ELR (cell line): ENCODE measurements around the gene DDX23.
A peak's percentile ranks its signal among the peaks of the same experiment; 100 is the strongest.
"Not testable (repeated sequence)": the region's sequence is repeated elsewhere in the genome, so short reads cannot be mapped to it uniquely, and the experiment has no call there.

Experiments
- DNase-seq: peaks from one replicate; pipeline ENCODE4 v3.0.0-alpha.2; 2015; ENCODE audit warnings: low read depth

The DDX23 gene

DNA sequence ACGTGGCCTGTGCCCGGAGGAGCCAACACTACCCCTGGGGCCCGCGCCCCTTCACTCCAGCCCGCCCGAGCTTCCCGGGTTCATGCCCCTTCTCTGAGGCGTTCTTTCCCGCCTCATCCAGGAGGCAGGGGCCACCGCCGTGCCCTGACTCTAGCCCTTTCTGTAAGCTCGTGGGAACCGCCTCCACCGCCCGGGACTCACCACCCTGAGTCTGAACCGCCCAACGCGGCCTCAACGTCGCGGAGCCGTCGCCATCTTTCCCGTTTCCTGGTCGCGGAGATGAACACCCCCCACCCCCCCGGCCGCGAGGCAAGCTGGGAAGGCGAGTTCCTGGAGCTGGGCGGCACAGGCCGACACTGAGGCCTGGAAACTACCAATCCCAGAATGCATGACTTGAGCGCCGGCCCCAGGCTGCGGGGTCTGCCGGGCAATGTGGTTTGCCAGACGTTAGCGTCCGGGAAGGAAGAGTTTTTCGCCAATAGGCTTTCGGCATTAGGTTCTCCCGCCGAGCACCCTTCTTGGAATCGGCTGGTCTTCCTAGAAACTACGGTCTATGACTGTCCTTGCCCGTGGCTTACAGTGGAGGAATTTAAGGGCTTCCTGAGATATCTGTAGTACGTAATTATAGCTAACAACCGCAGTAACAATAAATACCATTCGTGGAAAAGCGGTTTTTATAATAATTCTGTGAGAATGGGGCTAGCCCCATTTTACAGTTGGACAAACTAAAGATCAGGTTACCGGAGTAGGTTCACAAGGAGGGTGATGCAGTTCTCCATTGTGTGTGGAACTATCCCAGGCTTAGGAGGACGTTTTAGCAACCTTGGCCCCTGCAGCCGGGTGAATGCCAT lies at the start of gene DDX23:
Gene DDX23, minus strand, starts transcription at position 281 of the 851 bp plus-strand sequence. CDS start 6,381 bp downstream, outside the sequence.
- DNase-seq = peak; percentile 98

DNA sequence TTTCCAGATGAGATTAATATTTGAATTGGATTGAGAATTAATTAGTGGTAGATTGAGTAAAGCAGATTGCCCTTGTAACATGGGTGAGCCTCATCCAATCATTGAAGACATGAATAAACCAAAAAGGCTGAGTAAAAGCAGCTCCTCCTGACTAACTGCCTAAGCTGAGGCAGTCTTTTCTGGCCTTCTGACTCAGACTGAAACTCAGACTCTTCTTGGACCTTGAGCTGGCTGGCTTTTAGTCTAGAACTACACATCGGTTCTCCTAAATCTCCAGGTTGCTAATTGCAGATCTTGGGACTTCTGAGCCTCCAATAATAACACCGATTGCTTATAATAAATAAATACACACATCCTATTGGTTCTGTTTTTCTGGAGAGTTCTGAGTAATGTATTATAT lies 49.3 kb upstream of the DDX23 start:
- DNase-seq = peak; percentile 43

DNA sequence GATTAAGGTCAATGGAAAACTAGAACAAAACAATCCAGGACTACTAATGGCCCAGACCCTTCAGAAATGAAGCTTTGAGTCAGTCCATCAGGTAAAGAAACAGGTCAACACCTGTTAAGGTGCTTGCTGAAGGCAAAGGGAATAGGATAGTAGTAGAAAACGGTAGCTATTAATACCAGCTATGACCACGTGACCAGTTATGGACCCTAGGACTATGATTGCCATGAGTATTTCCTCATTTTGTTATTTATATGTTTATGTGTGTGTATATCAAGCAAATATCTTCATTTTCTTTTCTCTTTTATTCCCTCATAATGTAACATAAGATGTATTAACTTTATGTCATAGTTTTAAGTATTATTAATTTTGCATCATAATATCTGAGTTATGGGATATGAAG lies 47.7 kb upstream of the DDX23 start:
- DNase-seq = no peak

DNA sequence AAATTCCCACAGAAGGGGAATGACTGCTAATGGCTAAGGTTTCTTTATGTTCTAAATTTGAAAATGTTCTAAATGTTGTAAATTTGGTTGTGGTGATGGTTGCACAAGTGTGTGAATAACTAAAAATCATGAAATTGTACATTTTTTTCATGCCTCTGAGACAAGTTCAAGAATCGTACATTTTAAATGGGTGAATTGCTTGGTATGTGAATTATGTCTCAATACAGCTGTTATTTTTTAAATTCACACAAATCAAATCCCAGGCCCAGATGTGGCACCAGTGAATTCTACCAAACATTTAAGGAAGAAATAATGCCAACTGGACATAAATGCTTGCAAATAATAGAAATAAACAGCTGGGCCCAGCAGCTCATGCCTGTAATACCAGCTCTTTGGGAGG lies 42.3 kb upstream of the DDX23 start:
- no peak for DNase-seq

DNA sequence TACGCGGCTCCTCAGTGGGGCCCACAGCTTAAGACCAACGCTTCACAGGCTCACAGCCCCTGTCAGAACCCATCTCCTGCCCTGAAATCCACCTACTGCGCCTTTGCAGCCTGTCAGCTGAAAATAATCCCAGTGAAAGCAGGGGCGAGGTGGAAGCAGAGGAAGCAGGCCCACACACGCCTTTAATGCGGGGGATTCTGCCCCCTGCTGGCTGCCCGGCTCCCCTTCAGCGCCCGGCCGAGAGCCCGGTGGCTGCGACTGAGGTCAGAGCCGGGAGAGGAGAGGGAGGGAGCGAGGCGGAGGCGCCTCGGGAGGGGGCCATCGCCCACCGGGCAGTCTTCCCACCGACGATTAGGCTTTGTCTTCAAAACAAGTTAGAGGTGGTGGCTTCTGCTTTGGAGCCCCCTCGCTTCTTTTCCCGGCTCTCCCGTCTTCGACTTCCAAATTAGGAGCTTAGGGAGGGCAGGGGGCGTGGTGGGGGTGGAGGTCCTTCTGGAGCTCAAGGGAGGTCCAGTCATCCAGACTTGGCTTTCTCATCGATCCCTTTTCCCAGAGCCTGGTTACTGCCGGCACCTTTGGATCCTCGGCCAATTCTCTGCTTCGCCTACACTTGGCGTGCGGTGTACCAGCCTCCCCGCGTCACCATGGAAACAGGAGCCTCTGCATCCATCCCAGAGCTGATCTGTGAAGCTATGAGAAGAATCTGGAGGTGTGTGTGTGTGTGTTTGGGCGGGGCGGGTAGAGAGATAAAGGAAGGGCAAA lies 38.9 kb upstream of the DDX23 start:
- peak; percentile 76 for DNase-seq

DNA sequence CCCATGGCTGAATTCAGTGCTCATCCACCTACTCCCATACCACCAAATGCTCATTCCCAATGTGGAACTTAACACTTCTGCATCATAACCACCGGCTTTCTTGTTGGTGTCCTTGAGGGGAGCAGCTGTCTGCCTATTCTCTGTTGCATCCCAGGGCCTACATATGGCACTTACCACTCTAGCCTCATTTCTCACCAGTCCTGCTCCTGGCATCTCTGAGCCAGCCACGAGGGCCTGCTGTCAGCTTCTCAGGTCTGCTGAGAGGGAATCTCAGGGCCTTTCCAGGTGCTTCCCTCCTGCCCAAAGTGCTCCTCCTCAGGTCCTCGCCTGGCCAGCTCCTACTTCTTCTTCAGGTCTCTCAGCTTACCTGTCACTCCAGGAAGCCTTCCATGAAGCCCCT lies 37.7 kb upstream of the DDX23 start:
- DNase-seq = no peak

DNA sequence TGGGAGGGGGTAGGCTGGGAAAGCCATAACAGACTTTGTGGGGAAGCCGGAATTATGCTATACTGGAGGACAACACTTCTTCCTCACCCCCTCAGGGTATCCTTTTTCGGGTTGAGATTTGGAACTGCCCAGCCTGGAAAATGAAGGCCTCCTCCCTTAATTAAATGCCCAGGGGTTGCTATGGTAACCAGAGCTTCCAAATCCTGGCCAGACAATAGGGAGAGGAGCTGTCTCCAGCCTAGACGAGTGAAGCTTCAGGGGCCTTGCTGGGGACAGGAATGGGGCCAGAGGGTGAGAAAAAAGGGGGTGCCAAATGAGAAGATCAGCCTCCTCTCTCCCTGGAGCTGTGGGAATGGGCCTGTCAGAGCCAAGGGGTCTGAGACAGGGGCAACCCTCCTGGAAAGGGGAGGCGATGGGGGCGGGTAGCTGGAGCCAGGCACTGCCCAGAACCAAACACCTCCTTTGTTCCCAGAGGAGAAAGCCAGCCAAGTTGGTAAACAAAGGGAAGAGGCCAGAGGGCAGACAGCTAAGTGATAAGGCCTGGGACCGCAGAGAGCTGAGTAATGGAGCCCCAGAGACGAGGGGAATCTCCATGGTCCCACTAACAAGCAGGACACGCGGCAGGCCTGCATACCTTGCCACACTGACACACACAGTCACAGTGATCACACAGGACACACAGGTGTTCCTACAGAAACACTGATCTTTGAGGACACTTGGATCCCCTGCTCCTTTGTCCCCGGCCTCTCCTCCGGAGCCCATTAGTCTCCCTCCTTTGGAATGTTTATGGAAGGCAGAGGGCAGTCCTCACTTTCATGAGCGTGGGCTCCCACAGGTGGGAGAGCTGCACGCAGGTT lies 31.6 kb upstream of the DDX23 start:
- DNase-seq = no peak

DNA sequence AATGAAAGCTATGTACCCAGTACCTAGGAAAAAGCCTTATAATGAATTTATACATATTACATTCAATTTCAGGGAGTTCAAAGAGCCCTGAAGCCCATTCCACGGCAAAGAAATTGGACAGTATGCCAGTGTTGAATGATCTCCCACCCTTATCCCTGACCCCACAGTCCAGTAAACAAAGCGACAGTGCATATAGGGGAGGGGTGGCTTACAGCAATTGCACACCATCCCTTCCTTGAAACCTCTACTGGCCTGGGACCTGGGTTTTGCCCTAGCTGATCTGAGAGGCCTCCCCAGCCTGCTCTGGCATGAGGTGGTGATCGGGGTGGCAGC lies 31.0 kb upstream of the DDX23 start:
- DNase-seq = no peak

DNA sequence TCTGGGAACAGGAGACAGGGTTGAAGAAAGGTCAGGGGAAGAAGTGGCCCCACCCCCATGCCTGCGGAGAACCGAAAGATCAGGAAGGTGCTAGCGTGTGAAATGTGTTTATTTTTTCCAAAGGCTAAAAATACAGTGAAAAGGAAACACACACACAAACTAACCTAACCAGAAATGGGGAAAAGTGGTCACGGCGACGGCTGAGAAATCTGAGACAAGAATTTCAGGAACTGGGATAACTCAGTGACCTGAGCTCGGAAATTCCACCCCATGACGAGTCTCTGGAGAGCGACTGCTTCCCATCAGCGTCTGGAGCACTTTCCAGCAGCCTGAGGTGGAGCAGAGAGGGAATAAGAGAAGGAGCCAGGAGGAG lies 30.3 kb upstream of the DDX23 start:
- peak; percentile 12 for DNase-seq

DNA sequence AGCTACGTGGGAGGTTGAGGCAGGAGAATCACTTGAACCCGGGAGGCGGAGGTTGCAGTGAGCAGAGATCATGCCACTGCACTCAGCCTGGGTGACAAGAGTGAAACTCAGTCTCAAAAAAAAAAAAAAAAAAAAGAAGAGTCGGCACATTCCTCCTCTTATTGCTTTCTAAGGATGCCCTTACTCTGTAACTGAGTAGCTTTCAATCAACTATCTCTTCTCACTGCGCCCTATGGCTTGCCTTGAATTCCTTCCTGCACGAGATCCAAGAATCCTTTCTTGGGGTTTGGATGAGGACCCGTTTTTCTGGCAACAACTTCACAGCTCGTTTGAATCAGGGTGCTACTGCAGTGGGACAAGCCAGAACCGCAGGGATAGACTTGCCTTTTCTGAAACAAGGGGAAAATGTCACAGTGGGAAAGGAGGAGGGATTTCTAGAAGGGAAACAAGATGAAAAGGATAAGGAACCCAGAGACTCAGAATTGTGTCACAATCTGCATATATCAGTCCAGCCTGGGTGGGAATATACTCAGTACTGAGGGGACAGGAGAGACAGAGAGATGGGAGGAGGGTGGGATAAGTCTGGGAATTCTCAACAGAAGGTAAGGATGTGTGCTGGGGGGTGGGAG lies 29.8 kb upstream of the DDX23 start:
- no peak for DNase-seq

DNA sequence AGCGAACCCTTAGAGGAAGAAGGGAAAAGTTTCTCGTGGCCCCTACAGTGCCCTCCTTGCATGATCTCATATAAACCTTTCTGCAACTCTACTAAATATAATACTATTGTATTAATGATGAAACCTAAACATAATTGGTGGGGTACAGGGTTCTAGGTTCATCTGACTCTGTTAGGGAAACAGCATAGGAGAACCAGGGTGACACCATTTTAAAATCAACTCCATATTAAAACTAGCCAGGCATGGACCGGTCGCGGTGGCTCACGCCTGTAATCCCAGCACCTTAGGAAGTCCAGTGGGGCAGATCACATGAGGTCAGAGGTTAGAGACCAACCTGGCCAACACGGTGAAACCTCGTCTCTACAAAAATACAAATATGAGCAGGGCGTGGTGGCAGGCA lies 28.7 kb upstream of the DDX23 start:
- no peak for DNase-seq

DNA sequence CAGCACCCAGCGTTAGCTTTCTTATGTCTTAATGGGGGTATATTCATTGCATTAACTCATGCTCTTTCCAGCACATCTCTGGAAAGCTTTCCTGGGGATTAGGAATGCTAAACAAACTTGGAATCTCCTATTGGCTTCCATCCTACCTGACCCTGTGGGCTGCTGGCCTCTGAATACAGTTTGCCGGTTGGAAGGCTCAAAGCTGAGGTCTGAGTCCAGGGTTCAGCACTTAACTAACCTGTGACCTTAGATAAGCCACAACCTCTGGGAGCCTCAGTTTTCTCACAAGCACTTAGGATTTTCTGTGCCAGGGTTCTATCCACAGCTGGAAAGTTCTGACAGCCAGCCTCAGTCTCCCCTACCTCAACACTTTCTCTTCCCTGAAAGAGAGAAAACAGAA lies 26.6 kb upstream of the DDX23 start:
- DNase-seq = no peak

DNA sequence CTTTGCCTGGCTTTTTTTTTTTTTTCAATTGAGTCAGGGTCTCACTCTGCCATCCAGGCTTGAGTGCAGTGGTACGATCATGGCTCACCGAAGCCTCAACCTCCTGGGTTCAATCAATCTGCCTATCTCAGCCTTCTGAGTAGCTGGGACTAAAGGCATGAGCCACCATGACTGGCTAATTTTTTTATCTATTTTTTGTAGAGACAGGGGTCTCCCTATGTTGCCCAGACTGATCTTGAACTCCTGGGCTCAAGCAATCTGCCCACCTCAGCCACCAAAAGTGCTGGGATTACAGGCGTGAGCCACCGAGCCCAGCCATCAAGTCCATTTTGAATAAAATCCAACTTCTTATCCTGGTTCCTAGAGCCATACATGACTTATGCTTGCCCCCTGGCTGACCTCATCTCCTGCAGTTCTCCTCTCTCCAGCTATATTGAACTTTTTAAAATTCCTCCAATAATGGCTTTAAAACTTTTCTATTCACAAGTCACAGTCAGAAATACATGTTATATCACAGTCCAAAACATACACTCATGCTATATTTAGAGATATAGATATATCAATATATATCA lies 24.1 kb upstream of the DDX23 start:
- no peak for DNase-seq

DNA sequence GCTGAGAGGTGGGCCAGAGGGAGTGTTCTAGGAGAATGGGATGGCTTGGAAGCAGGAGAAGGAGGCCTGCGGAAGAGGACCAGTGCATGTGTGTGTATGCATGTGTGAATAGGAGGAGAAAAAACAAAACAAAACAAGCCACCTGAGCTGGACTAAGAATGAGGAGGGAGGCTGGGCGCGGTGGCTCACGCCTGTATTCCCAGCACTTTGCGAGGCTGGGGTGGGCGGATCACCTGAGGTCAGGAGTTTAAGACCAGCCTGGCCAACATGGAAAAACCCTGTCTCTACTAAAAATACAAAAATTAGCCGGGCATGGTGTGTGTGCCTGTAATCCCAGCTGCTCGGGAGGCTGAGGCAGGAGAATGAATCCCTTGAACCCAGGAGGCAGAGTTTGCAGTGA lies 21.6 kb upstream of the DDX23 start:
- DNase-seq = not testable (repeated sequence)

DNA sequence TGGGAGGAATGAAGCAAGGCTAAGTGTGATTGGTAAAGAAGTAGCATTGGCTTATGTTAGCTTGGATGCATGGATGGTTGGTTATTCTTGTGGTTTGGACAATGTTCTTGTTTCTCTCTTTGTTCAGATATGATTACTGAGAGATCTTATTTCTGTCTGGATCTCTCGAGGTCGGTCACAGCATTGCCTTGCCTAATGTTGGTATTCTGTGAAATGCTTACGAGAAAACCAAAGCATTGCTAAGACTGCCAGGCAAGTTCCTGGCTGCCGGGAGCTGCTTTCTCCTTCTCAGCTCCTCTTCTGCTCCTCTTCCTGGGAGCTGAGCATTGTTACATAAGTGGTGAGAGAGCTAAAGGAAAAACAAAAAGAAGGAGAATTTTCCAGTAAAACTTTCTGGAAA lies 21.1 kb upstream of the DDX23 start:
- DNase-seq = no peak

DNA sequence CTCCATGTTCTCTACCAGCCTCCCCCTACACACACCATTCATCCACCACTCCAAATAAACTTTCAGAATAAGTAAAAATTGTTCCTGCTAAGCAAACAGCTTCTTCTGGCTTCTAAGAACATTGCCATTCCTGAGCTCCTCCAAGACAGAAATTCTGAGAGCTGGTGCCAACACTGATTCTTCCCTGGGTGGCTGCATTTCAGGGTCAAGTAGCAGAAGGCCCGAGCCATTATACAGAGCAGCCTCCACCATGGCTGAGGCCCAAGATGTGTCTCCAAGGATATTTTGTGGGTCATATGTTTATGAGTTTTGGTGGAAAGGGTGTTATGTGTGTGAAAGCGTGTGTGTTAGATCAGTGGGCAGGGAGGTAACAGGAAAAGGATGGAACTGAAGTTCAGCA lies 17.2 kb upstream of the DDX23 start:
- DNase-seq = no peak

DNA sequence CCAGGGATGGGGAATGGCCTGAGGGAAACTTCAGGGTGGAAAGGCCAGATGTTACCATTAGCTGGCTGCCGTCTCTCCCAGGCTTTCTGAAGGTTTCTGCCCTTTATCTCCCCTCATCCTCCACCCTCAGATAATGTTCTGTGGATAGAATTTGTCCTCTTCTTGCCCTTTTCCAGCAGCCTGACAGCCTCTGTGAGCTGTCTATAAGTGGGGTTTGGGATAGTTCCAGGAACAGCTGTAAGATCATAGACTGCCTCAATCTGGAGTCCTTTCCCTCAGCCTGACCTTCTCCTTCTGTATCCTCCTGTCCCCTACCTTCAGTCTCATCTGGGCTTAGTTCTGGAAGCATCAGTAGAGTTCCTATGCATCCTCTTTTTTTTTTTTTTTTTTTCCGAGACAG lies 16.5 kb upstream of the DDX23 start:
- DNase-seq = no peak

DNA sequence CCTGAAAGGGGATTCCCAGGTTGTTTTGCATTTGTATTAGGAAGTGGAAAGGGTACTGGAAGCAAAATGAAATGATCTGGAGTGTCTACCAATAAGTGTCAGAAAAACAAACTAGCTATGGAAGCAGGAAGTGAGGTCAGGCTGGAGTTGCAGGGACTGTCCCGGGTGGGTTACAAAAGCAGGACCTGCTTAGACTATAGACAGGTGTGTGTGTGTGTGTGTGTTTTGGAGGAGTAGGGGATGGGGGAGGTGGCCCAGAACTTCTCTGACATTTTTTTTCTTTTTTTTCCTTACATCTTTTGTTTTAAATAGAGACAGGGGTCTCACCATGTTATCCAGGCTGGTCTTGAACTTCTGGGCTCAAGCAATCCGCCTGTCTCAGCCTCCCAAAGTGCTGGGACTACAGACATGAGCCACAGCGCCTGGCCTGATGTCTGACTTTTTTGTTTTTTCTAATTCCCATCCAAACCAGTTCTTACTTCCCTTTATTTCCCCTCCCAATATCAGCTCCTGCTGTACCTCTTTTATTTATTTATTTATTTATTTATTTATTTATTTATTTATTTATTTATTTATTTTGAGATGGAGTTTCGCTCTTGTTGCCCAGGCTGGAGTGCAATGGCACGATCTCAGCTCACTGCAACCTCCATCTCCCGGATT lies 14.2 kb upstream of the DDX23 start:
- no peak for DNase-seq

DNA sequence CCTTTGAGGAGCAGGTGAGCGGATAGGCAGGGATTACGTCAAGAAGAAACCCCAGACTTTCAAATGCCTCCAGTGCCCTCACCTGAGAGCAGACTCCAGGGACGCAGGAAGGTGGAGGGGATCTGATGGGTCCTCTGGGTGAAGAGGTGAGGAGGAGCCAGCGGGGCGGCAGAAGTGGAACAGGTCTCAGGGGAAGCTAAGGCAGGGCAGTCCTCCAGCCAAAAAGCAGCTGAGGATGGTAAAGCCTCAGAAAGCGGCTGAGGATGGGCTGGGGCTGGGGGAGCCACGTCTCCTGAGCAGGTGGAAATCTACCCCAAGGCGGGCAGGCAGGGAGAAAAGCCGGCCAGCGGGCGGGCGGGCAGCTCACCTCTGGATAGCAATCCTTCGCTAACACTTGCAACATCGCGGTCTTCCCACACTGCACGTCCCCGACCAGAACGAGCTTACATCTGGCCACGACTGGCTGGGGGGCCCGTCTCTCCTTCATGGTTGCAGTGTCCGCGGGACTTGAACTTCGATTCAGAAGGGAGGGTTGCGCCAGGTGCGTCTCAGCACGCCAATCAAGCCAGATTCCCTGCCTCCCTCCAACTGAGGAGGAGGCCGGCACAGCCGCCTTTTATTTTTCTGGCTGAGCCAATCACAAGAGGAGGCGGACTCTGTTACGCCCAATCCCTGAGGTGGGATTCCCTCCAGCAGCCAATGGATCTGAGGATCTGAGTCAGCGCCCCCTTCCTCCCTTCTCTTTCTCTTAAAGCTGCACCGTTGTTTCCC lies 13.5 kb upstream of the DDX23 start, which contains the start of gene RND1:
Gene RND1, minus strand, starts transcription at position 590 of the 771 bp plus-strand sequence. Its CDS starts 103 bp downstream, at position 487.
- DNase-seq = peak; percentile 93

DNA sequence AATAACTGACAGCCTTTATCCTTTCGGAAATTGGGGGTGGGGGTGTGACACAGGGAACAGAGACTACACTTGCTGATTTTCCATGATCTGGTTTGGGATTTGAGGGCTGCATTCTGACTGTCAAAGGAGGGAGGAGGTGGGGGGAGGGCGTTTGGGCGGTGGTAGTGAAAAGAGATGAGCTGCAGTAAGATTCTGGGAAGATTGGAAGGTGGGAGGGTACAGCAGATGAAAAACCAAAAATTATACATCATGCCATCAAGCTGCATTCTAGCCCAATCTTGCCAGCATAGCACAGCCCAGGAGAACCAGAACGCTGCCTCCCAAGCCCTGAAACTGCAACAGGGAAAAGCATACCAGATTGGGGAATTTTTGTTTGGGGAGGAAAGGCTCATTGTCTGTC lies 11.3 kb upstream of the DDX23 start:
- DNase-seq = no peak
